ENCODE measurements around the gene MICALL2.

Gene MICALL2

GRCh38 chr7:1419310-1419634 lies 40.0 kb downstream of the MICALL2 start:
- Histone ChIP-seq H3K4me1 (peaks cover 20 to 41% (median 30%) of the 10 kb centered on the region in 10 experiments), H3K4me3 (no peak overlapping the region), H3K4me2 (no peak overlapping the region), H3K36me3 (no peaks in the 10 kb centered on the region), H3K27ac (no peak overlapping the region), H4K20me1 (no peaks in the 10 kb centered on the region; a peak in 1 of 22 replicates), H3K27me3 (peaks cover 0 to 12% (median 8%) of the 10 kb centered on the region in 11 experiments; a peak in 14 of 22 replicates), H3K9ac (no peak overlapping the region), H3K9me3 (replicated peaks in 1 of 11) (0 out of 22 replicates have a peak, but pooled peaks cover 0 to 6% (median 0%) of the 10 kb centered on the region in 11 experiments)
- TF ChIP-seq Cebpa-rat (IDR thresholded peaks at IDR 0.05) = no peak

GRCh38 chr7:1418505-1419309 lies 40.6 kb downstream of the MICALL2 start:
- no peak for TF ChIP-seq Cebpa-rat (IDR thresholded peaks at IDR 0.05)
- peaks cover 0 to 11% (median 8%) of the 10 kb centered on the region in 11 experiments; a peak in 14 of 22 replicates for H3K27me3 ChIP-seq

GRCh38 chr7:1415389-1415990 lies 43.8 kb downstream of the MICALL2 start:
- no peaks in the 10 kb centered on the region; a peak in 1 of 22 replicates for H3K27me3 ChIP-seq
- TF ChIP-seq Cebpa-rat (IDR thresholded peaks at IDR 0.05) = no peak
- no peak overlapping the region for H3K4me2 ChIP-seq

More at GRCh38 chr7:1418505-1419309, 40.6 kb downstream of the MICALL2 start:
- H3K36me3 ChIP-seq = no peaks in the 10 kb centered on the region
- H3K9me3 ChIP-seq (replicated peaks in 1 of 11) = 0 out of 22 replicates have a peak, but pooled peaks cover 0 to 6% (median 0%) of the 10 kb centered on the region in 11 experiments
- no peak overlapping the region for H3K4me3 ChIP-seq
- H3K4me2 ChIP-seq = peak overlapping the region; percentile 44 to 85 (median 69); a peak in 21 of 22 replicates
- H3K27ac ChIP-seq = peak overlapping the region in 2 of 11 experiments; percentile 21 to 23; a peak in 2 of 22 replicates
- no peak overlapping the region for H3K9ac ChIP-seq
- H4K20me1 ChIP-seq = no peaks in the 10 kb centered on the region; a peak in 1 of 22 replicates
- H3K4me1 ChIP-seq = peaks cover 20 to 41% (median 30%) of the 10 kb centered on the region in 10 experiments

GRCh38 chr7:1413936-1414639 lies 45.2 kb downstream of the MICALL2 start:
- H3K36me3 ChIP-seq = no peaks in the 10 kb centered on the region
- H3K9me3 ChIP-seq (replicated peaks in 1 of 11) = 0 out of 22 replicates have a peak, but pooled peaks cover 0 to 6% (median 0%) of the 10 kb centered on the region in 11 experiments
- H3K4me1 ChIP-seq = peaks cover 22 to 64% (median 44%) of the 10 kb centered on the region in 10 experiments
- H3K27me3 ChIP-seq = peaks cover 0 to 7% (median 3%) of the 10 kb centered on the region in 11 experiments; a peak in 11 of 22 replicates
- peaks cover 0 to 11% (median 0%) of the 10 kb centered on the region in 11 experiments; a peak in 1 of 22 replicates for H4K20me1 ChIP-seq
- TF ChIP-seq Cebpa-rat (IDR thresholded peaks at IDR 0.05) = no peak
- H3K4me2 ChIP-seq = no peak overlapping the region
- H3K9ac ChIP-seq = no peak overlapping the region
- no peak overlapping the region for H3K27ac ChIP-seq
- no peak overlapping the region for H3K4me3 ChIP-seq

More at GRCh38 chr7:1415389-1415990, 43.8 kb downstream of the MICALL2 start:
- Histone ChIP-seq H3K36me3 (no peaks in the 10 kb centered on the region), H3K9me3 (replicated peaks in 1 of 11) (0 out of 22 replicates have a peak, but pooled peaks cover 0 to 6% (median 0%) of the 10 kb centered on the region in 11 experiments), H3K9ac (no peak overlapping the region), H3K27ac (no peak overlapping the region), H3K4me3 (no peak overlapping the region), H4K20me1 (peaks cover 0 to 11% (median 0%) of the 10 kb centered on the region in 11 experiments; a peak in 2 of 22 replicates), H3K4me1 (peaks cover 22 to 56% (median 41%) of the 10 kb centered on the region in 10 experiments)

DNA sequence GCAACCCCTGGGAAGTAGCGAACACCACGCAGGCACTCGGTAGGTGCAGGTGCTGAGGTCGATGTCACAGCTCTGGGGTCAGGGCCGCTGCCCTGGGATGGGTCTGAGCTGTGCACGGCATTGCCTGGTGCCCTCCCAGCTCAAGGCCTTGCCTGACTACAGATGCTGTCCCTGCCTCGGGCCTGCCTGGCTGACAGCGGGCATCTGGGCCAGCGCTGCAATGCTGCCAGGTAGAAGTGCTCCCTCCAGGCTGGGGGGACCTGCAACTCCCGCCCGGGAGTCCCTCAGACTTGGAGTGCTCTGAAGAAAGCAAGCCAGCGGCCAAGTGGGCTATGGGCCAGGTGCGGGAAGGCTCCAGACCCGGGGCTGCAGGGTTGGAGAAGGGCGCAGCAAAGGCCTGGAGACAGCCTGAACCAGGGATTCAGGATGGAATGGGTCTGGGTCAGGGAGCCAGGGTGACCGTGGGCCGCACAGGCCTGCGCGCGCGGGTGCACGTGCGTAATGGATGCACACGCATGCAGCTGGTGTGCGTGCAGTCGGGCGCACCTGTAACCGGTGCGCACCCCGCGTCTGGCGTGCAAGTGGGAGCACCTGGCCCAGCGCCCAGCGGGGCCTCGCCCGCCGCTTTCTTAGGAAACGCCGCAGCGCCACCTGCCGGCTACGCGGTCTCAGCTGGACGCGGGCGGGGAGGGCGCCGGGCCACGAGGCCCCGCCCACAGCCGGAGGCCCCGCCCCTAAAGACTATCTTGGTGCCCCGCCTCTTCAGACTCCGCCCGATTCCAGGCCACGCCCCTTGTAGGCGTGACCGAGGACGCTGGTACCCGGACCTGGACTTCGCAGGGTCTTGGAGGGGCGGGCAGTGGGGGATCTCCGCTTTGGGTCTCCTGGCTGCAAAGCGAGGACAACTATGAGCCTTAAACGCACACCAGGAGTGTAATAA lies 46.7 kb downstream of the MICALL2 start:
- Histone ChIP-seq H3K4me2 (peak overlapping the region; percentile 51 to 87 (median 69)), H3K9me3 (replicated peaks in 1 of 11) (no peaks in the 10 kb centered on the region), H3K27me3 (peaks cover 12 to 22% (median 18%) of the 10 kb centered on the region in 11 experiments), H3K4me3 (no peak overlapping the region; a peak in 1 of 20 replicates), H4K20me1 (peaks cover 0 to 14% (median 0%) of the 10 kb centered on the region in 11 experiments; a peak in 2 of 22 replicates), H3K9ac (no peak overlapping the region), H3K27ac (no peak overlapping the region), H3K36me3 (no peaks in the 10 kb centered on the region), H3K4me1 (peaks cover 16 to 68% (median 49%) of the 10 kb centered on the region in 10 experiments)
- no peak for TF ChIP-seq Cebpa-rat (IDR thresholded peaks at IDR 0.05)

- Histone ChIP-seq H4K20me1 (peaks cover 0 to 22% (median 0%) of the 10 kb centered on the region in 11 experiments; a peak in 2 of 22 replicates), H3K27ac (no peak overlapping the region), H3K27me3 (peaks cover 17 to 31% (median 28%) of the 10 kb centered on the region in 11 experiments), H3K9ac (no peak overlapping the region), H3K9me3 (replicated peaks in 1 of 11) (no peaks in the 10 kb centered on the region), H3K36me3 (no peaks in the 10 kb centered on the region), H3K4me3 (no peak overlapping the region), H3K4me1 (peaks cover 4 to 61% (median 42%) of the 10 kb centered on the region in 10 experiments; a peak in 17 of 20 replicates), H3K4me2 (peak overlapping the region in 8 of 11 experiments; percentile 12 to 70 (median 46); a peak in 13 of 22 replicates)
- TF ChIP-seq Cebpa-rat (IDR thresholded peaks at IDR 0.05) = no peak
Measured at GRCh38 chr7:1411414-1411813, 47.9 kb downstream of the MICALL2 start.

DNA sequence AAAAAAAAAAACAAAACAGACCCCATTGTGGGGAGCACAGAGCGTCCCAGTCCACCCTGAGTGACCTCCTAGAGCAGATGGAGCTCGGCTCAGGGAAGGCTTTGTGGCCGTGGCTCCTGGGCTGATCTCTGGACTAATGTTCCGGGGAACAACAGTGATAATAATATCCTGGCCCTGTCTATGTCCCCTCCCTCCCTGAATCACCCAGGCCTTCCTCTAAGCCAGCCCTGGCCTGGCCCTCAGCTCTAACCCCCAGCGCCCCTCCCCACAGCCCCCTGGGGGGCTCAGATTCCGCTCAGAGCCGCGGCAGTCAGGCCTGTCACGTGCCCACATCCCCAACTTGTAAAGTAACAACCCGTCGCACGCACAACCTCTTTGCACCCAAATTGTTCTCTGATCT lies 48.3 kb downstream of the MICALL2 start:
- H3K27me3 ChIP-seq = peaks cover 17 to 35% (median 28%) of the 10 kb centered on the region in 11 experiments
- H3K9me3 ChIP-seq (replicated peaks in 1 of 11) = no peaks in the 10 kb centered on the region
- peak overlapping the region in 8 of 11 experiments; percentile 12 to 70 (median 46); a peak in 14 of 22 replicates for H3K4me2 ChIP-seq
- H3K4me1 ChIP-seq = peaks cover 4 to 64% (median 43%) of the 10 kb centered on the region in 10 experiments; a peak in 16 of 20 replicates
- H3K36me3 ChIP-seq = no peaks in the 10 kb centered on the region
- H4K20me1 ChIP-seq = peaks cover 0 to 22% (median 0%) of the 10 kb centered on the region in 11 experiments; a peak in 2 of 22 replicates
- no peak overlapping the region for H3K27ac ChIP-seq
- peak overlapping the region in 1 of 11 experiments; percentile 0; a peak in 1 of 22 replicates for H3K9ac ChIP-seq
- TF ChIP-seq Cebpa-rat (IDR thresholded peaks at IDR 0.05) = no peak
- no peak overlapping the region for H3K4me3 ChIP-seq

Data from BLaER1 treated with 17β-estradiol and CSF1 and Interleukin-3, amounts not matched to agents 10 nM and 100 nM (cell line).